Uterus (tissue), 4 donors: ENCODE measurements around the gene FGF4. TPM values are rescaled to one million over a fixed set of nuclear protein-coding genes. Genes with fewer than 3 reads are reported as not detected.

Experiments used
- DNase-seq, 2 donors: peaks; one replicate each; pipeline ENCODE4 v3.0.0-alpha.2; 2019 to 2020
- H3K27ac ChIP-seq, 2 donors: fragments of 200-600 bp; sonication (generic); 1 replicate in 1 of 2; 2 replicates in 1 of 2; pipeline ENCODE4 v1.5.1; 2016 to 2018
- H3K27me3 ChIP-seq, 2 donors: fragments of 200-600 bp; sonication (generic); one replicate each; pipeline ENCODE4 v1.5.1; 2018 to 2019; ENCODE audit warnings: control low read depth in 1 of 2
- H3K36me3 ChIP-seq, 2 donors: fragments of 200-600 bp; sonication (generic); one replicate each; pipeline ENCODE4 v1.5.1; 2019; ENCODE audit warnings: control low read depth in 1 of 2
- H3K4me1 ChIP-seq, 2 donors: fragments of 200-600 bp; sonication (generic); one replicate each; pipeline ENCODE4 v1.5.1; 2018 to 2019; ENCODE audit warnings: control low read depth in 1 of 2
- H3K4me3 ChIP-seq, 2 donors: fragments of 200-600 bp; sonication (generic); 1 replicate in 1 of 2; 2 replicates in 1 of 2; pipeline ENCODE4 v1.5.1; 2018 to 2019; ENCODE audit warnings: mild to moderate bottlenecking in 1 of 2
- H3K9me3 ChIP-seq, 2 donors: fragments of 200-600 bp; sonication (generic); one replicate each; pipeline ENCODE4 v1.5.1; 2019; ENCODE audit warnings: control low read depth in 1 of 2
- POLR2A ChIP-seq, 2 donors: fragments of 450-650 bp; IDR thresholded peaks; one replicate each; pipeline ENCODE4 v1.6.1; 2016; ENCODE audit warnings: antibody characterized with exemption in 2 of 2, mild to moderate bottlenecking in 1 of 2, moderate library complexity in 1 of 2
- intact Hi-C: fragments of 100-400 bp; cut with DNase I; formaldehyde crosslinking; loops from one replicate; pipeline ENCODE4 v1.15.1; 2023; ENCODE audit warnings: low total_unique reads
- total RNA-seq, 4 donors: library from RNA; depleted of rRNA in 3 of 4; stranded (reverse); fragments of >200 nt in 3 of 4; gene quantifications; one replicate each; pipeline versions ENCODE4 v1.1.0 to v1.2.4, GENCODE V29; 2014 to 2023
- TF ChIP-seq, protein P1 (sequence below), 4 experiments: fragments of 200-600 bp in 2 of 4; fragments of 450-650 bp in 2 of 4; sonication (generic) in 2 of 4; IDR thresholded peaks; one replicate each; pipeline ENCODE4 v1.5.1; 2016 to 2019; ENCODE audit warnings: antibody characterized with exemption in 4 of 4, mild to moderate bottlenecking in 2 of 4, moderate library complexity in 1 of 4
- donor health status: DM: yes; HTN: yes; CAD: no.

The FGF4 gene
- total RNA-seq, 4 donors from 2014 or later, result not detected

DNA sequence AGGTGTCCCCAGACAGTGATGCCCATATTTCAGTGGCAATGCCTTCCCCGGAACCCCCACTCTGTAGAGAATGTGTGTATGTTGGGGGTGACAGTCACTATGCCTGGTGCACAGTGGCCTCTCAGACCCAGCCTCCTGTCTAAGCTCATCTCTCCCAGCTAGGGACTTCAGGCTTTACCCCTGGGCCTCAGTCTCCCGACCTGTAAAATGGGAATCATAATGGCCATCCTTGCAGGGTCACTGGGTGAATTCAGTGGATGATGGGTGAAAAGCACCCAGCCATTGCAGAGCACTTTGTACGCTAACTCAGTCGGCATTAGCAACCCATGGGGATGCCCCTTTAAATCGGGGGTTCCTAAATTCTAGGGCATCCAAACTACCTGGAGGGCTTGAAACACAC lies 25.1 kb upstream of the FGF4 start:
- no peak for DNase-seq
- Histone ChIP-seq H3K4me1 (no peaks in the 10 kb centered on the region), H3K9me3 (no peaks in the 10 kb centered on the region), H3K4me3 (no peak overlapping the region), H3K27ac (no peak overlapping the region), H3K27me3 (no peaks in the 10 kb centered on the region), H3K36me3 (no peaks in the 10 kb centered on the region)
- no peak for TF ChIP-seq POLR2A (IDR thresholded peaks at IDR 0.05)
- TF ChIP-seq, protein P1, sequence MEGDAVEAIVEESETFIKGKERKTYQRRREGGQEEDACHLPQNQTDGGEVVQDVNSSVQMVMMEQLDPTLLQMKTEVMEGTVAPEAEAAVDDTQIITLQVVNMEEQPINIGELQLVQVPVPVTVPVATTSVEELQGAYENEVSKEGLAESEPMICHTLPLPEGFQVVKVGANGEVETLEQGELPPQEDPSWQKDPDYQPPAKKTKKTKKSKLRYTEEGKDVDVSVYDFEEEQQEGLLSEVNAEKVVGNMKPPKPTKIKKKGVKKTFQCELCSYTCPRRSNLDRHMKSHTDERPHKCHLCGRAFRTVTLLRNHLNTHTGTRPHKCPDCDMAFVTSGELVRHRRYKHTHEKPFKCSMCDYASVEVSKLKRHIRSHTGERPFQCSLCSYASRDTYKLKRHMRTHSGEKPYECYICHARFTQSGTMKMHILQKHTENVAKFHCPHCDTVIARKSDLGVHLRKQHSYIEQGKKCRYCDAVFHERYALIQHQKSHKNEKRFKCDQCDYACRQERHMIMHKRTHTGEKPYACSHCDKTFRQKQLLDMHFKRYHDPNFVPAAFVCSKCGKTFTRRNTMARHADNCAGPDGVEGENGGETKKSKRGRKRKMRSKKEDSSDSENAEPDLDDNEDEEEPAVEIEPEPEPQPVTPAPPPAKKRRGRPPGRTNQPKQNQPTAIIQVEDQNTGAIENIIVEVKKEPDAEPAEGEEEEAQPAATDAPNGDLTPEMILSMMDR (IDR thresholded peaks at IDR 0.05), result no peak
- intact Hi-C loops, result no loop called here

DNA sequence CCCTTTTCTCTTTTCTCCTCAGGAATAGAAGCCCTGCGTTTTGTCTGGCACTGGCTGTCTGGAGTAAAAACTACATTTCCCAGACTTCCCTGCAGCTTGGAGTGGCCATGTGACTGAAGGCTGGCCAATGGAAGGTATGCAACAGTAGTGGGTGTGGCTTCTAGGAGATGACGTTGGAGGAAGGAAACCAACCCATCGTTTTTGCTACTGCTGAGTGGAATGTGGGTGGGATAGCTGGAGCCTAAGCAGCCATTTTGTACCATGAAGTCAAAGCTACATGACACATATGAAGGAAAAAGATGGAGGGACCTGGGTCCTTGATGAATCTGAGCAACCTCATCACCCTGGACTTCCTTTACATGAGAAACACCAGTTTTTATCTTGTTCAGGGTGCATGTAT lies 24.4 kb upstream of the FGF4 start:
- TF ChIP-seq, protein P1 (IDR thresholded peaks at IDR 0.05), result no peak
- TF ChIP-seq POLR2A (IDR thresholded peaks at IDR 0.05), result no peak
- Histone ChIP-seq H3K4me3 (no peak overlapping the region), H3K36me3 (no peaks in the 10 kb centered on the region), H3K27ac (no peak overlapping the region), H3K9me3 (no peaks in the 10 kb centered on the region), H3K27me3 (no peaks in the 10 kb centered on the region), H3K4me1 (no peaks in the 10 kb centered on the region)
- no peak for DNase-seq
- intact Hi-C loops, result no loop called here

DNA sequence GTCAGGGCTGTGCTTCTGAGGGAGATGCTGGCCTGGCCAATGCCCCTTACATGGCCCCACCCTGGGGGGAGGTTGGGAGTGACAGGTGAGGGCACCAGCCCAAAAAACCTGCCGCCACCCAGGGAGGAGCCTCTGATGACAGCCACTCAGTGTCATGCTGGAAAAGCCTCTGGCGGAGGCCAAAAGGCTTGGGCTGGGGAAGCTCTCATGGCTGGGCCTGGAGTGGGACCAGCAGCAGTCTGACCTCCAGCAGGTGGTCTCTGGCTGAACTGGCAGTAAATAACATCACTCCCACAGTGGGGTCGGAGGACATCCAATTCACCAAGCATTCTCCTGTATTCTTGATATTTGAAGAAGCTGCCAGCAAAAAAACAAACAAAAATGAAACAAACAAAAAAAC lies 24.0 kb upstream of the FGF4 start:
- no peak for TF ChIP-seq POLR2A (IDR thresholded peaks at IDR 0.05)
- TF ChIP-seq, protein P1 (IDR thresholded peaks at IDR 0.05), result no peak

DNA sequence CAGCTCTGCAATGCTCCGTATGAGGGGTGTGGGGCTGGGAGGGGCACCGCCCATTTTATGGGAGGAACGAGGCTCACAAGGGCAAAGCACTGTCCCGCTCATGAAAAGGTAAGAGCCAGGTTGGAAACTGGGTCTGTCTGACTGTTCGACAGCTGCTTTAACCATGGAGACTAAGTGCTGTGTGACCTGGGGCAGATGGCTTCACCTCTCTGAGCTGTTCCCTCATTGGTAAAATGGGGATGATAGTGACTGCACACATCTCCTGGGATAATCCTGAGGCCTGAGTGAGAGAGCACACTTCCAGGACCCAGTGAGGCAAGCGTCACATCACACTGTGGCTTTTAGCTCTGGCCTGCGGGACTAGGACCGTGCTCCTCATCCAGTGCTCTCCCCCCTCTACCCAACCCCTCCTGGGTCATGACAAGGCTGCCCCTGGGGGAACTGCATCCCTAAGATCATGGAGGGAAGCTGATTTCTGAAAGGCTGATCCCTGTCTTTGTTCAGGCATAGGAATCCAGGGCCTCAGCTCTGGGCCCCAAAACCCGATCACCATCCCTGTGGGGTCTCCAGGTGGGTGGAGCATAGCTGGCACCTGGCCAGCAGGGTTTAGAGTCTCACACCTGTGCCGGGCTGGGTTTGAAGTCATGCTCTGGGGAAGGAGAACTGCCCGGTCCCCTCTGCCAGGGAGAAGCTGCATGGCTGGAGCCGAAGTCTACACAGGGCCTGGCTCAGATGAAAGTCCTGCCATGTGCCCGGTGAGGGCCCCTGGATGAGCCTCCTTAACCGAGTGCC lies 22.8 kb upstream of the FGF4 start:
- Histone ChIP-seq H3K4me3 (no peak overlapping the region), H3K9me3 (no peaks in the 10 kb centered on the region), H3K36me3 (no peaks in the 10 kb centered on the region), H3K27me3 (no peaks in the 10 kb centered on the region), H3K4me1 (no peaks in the 10 kb centered on the region), H3K27ac (no peak overlapping the region)
- TF ChIP-seq, protein P1 (IDR thresholded peaks at IDR 0.05), result no peak
- no peak for TF ChIP-seq POLR2A (IDR thresholded peaks at IDR 0.05)
- intact Hi-C loops, result no loop called here
- no peak for DNase-seq

More for the DNA sequence above, 24.0 kb upstream of the FGF4 start:
- intact Hi-C loops, result no loop called here
- H3K4me1 ChIP-seq, result no peaks in the 10 kb centered on the region
- no peak for DNase-seq
- no peak overlapping the region for H3K27ac ChIP-seq
- H3K4me3 ChIP-seq, result no peak overlapping the region
- H3K27me3 ChIP-seq, result no peaks in the 10 kb centered on the region
- H3K9me3 ChIP-seq, result no peaks in the 10 kb centered on the region
- no peaks in the 10 kb centered on the region for H3K36me3 ChIP-seq

DNA sequence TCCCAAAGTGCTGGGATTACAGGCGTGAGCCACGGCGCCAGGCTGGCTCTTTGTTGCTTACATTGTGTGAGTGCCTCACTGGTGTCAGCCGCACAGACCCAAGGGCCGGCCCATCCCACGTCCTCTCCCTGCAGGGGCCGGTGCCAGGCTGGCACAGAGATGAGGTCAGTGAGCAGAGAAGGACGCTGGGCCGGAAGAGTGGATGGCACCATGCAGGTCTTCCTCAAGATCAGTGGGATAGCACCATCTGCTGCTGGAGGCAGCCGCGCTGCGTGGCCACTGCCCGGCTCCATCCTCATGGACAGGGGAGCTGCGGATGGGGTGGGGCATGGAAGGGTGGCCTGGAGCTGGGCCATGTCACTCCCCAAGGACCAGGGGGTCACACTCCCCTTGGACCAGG lies 22.0 kb upstream of the FGF4 start:
- DNase-seq, result no peak
- no peak overlapping the region for H3K4me3 ChIP-seq
- intact Hi-C loops, result no loop called here
- H3K36me3 ChIP-seq, result no peaks in the 10 kb centered on the region
- no peak overlapping the region for H3K27ac ChIP-seq
- no peaks in the 10 kb centered on the region for H3K27me3 ChIP-seq
- H3K4me1 ChIP-seq, result no peaks in the 10 kb centered on the region
- H3K9me3 ChIP-seq, result no peaks in the 10 kb centered on the region
- no peak for TF ChIP-seq POLR2A (IDR thresholded peaks at IDR 0.05)
